SKM-1 (cell line): Measurements from ENCODE around the gene ACAD10.
"Not testable (repeated sequence)": the region's sequence is repeated elsewhere in the genome, so short reads cannot be mapped to it uniquely, and the experiment has no call there.

Experiments used
- DNase-seq: peaks from one replicate; lab custom pipeline; 2025; ENCODE audit not compliant: unreplicated experiment; lab: John Stamatoyannopoulos, UW

The ACAD10 gene

DNA sequence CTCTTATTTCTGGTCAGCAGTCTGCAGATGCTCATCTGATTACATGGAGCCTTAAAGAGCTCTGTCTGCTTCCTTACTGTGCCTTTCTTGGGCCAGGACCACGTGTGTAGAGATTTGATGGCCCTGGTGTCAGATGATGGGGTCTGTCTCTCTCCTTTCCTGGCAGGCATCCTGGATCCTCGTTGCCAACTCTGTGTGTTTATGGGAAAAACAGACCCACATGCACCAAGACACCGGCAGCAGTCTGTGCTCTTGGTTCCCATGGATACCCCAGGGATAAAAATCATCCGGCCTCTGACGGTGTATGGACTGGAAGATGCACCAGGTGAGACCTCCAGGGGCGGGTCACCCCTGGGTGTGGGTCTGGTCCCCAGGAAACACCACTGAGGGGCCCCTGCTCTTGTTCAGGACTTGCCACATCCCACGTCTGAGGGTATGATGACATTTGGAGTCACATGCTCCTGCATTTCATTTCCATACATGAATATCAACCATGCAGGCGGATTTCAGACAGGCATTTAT lies 62.4 kb downstream of the ACAD10 start:
- DNase-seq, result no peak

DNA sequence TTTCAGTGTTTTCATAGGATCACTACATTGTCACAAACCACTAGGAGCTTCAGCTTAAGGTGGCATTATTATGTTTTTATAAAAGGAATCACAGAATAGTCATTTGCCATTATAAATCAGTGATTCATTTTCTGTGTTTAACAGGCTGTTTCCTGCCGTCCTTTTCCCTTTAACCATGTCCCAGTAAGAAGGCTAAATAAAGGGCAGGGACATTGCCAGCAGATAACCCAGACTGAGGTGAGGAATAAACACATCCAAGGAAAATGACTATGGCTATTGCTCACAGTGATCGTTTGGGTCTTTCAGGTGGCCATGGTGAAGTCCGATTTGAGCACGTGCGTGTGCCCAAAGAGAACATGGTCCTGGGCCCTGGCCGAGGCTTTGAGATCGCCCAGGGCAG lies 63.0 kb downstream of the ACAD10 start:
- DNase-seq, result no peak

DNA sequence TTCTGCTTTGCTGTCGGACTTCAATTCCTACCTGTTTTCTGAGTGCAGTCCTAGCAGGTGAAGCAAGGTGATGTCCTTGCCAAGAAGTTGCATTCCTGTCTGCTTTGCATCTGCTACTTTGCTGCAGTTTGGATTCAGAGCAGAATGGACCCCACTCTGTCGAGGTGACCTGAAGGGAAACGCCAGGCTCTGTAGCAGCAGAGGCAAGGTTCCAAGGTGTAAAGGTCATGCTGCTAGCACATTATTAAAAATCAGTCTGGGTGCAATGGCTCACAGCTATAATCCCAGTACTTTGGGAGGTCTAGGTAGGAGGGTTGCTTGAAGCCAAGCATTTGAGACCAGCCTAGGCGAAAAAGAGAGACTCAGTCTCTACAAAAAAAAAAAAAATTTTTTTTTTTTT lies 63.5 kb downstream of the ACAD10 start:
- DNase-seq, result no peak

DNA sequence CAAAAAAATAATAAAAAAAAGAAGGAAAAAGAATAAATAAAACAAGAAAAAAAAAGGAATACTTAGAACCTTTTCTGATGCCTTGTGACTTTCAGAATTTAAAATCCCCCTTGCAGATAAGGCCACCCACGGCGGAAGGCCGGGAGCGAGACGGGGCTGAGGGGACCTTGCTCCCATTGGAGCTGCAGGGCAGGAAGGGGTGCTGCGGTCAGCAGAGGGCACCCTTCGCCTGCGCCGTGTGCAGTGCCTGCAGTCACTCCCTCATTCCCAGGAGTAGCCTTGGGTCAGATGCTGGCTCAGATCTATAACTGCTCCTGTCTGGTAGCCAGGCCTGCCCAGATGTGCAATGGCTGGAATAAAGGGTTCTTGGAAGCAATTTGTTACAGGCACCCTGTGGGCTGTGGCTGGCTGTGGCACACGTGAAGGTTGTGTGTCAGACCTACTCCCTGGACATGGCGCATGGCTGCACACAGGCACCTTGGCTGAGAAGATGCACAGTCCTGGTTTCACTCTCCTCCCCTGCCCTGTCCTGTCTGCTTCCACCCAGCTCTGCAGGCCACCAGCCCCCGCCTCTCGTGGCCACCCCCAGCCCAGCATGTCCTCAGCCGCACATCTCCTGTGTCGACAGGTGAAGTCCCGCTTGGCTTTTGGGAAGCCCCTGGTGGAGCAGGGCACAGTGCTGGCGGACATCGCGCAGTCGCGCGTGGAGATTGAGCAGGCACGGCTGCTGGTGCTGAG lies 67.5 kb downstream of the ACAD10 start:
- DNase-seq, result no peak

DNA sequence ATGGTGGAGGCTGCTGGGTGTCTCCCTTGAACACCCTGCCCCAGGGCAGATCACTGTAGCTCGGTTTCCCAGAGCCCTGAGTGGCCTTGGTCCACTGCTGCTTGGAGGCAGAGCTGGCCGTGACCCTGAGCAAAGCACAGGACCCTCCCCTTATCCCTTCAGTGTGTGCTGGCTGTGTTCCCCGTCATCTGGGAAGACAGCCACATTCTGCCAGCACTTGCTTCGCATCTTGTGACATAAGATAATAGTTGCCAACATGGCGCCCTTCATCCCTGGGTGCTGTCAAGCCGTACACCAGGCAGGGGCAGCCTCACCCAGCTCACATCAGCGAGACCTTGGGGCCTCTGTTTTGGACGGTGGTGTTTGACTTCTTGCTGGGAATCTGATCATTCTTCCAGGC lies 68.8 kb downstream of the ACAD10 start:
- DNase-seq, result no peak

DNA sequence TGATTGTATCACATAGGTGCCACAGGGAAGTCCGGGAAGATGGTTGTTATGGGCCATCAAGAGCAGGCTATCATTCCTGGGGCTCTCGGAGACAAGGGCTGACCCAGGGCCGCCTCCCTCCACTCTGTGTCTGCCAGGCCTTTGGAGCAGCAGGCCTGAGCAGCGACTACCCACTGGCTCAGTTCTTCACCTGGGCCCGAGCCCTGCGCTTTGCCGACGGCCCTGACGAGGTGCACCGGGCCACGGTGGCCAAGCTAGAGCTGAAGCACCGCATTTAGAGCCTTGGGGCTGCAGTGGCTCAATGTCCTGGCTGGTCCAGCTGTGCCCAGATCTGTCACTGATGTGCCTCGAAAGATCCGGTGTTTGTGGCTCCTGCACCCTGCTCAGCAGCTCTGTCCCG lies 70.3 kb downstream of the ACAD10 start:
- no peak for DNase-seq

DNA sequence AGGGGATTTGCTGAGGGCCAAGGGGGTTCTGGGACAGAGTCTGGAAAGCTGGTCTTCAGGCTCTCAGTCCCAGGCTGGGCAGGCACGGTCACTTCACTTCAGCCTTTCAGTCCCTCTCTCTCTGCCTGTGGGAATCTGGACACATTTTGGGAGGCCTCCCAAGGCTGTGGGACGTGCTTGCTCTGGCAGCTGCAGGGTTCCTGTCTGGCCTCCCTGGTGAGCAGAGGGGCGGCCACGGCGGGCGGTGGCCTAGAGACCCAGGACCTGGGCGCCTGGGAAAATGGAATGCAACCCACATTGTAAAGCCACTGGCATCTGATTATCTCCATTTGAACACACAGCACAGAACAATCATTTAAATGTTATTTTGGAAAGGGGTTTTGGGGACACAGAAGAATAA lies 70.8 kb downstream of the ACAD10 start:
- DNase-seq, result no peak

DNA sequence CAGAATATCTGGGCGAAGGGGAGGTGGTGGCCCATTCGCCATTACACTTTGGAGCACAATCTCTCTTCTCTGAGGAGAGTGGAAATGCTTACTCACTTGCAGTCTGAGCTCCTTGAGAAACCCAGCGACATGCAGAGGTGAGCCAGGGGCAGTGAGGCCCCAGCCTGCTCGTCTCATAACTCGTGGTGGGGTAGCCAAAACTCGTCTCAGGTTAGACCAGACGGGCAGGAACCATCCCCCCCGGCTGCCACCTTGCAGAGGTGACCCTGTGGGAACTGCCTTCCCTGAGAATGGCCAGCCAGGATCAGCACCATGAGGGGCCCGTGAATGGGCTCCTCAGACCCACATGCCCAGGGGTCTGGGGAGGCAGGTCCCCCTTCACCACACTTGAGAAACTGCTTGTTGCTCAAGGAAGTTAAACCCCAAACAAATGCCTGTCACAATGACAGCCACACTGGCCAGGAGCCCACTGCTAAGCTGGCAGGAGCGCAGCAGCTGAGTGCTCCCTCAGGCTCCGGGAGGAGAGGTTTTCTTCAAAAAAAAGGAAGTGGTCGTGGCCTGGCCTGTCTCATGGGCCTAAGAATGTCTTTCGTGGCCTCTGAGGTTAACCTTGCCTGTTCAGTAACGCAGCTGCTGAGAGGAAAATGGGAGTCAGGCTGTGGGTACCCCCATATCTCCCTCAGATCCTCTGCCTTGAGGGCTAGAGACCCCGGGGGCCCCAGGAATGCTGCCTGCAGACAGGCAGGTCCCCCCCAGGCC lies 71.7 kb downstream of the ACAD10 start:
- DNase-seq, result peak; percentile 75

DNA sequence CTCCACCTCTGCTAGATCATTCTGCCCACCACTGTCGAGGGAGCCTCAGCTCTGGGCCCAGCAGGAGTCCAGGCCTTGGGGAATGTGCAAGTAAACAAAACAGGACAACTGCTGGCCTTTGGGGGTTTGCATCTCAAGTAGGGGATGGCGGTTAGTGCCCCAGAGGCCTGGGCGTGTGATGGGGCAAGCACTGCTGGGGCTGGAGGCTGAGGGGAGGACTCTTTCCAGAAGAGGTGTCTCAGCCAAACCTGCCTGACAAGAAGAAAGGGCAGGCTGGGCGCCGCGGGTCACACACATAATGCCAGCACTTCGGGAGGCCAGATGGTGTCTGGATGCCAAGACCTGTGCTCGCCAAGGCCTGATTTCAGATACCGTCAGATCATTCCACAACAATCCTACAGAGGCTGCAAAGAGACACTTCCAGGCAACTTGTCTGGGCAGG lies 72.3 kb downstream of the ACAD10 start:
- no peak for DNase-seq

DNA sequence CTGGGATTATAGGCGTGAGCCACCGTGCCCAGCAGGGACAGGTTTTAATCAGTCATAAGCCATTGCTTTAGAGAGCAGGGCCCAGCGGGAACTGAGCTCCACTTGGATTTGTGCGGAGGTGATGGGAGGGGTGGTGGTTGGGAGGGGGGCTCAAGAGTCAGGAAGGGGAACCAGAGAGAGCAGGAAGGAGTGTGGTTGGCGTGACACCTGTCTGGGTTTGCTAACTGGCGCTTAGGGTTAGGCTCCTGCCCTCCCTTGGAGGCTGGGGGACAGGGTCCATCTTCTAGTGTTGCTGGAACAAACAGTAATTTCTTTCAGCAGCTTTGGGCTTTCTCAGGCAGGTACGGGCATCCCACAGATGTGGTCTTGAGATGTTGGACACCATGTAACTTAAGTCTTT lies 73.4 kb downstream of the ACAD10 start:
- DNase-seq, result no peak

DNA sequence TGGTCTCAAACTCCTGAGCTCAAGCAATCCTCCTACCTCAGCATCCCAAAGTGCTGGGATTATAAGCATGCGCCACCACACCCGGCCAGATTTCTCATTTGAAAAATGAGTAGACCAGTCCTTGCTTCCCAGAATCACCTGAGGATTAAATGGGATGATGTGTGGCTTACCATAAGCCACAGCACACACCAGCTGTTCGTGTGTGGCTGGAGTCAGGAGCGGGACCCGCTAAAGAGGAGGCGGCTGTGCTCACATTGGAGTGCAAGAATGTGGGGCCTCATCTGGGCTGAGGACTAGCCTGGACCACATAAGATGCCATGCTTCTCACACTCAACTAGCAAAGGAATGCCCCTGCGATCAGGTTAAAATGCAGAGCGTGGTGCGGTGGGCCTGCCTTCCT lies 74.1 kb downstream of the ACAD10 start:
- no peak for DNase-seq

DNA sequence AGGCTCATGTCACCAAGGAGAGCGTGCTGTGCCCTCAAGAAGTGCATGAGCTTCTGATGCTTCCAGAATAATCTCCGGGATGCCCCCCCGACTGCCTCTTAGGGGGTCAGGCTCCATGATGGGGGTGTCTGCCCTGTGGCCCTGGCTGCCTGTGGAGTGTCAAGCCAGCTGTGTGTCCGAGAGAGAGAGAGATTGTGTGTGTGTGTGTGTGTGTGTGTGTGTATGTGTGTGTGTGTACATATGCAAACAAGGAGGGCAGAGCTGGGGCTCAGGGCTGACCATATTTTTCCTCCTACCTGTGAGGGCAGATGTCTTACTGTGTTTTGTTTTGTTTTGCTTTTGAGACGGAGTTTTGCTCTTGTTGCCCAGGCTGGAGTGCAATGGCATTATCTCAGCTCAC lies 75.2 kb downstream of the ACAD10 start:
- no peak for DNase-seq

DNA sequence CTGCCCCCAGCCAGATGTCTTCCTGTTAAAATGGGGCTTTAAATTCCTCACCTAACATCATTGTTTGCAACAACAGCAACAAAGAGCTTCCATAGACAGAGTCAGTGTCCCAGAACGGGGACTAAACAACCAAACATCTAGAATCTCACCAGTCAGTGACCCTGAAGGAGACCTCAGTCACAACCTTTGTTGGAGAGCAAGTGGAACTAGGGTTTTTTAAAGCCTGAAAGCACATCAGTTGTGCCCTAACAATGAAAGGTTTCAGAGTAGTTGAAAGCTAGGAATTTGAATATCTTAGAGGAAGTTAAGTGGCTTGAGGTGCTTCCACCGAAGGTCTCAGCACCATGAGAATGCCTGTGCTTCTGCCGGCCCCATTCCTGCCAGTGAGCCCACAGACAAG lies 75.9 kb downstream of the ACAD10 start:
- DNase-seq, result no peak

DNA sequence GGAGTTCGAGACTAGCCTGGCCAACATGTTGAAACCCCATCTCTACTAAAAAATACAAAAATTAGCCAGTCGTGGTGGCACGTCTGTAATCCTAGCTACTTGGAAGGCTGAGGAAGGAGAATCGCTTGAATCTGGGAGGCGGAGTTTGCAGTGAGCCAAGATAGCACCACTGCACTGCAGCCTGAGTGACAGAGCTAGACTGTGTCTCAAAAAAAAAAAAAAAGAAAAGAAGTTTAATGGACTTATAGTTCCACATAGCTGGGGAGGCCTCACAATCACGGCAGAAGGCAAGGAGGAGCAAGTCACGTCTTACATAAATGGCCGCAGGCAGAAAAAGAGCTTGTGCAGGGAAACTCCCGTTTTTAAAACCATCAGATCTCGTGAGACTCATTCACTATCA lies 77.7 kb downstream of the ACAD10 start:
- not testable (repeated sequence) for DNase-seq

DNA sequence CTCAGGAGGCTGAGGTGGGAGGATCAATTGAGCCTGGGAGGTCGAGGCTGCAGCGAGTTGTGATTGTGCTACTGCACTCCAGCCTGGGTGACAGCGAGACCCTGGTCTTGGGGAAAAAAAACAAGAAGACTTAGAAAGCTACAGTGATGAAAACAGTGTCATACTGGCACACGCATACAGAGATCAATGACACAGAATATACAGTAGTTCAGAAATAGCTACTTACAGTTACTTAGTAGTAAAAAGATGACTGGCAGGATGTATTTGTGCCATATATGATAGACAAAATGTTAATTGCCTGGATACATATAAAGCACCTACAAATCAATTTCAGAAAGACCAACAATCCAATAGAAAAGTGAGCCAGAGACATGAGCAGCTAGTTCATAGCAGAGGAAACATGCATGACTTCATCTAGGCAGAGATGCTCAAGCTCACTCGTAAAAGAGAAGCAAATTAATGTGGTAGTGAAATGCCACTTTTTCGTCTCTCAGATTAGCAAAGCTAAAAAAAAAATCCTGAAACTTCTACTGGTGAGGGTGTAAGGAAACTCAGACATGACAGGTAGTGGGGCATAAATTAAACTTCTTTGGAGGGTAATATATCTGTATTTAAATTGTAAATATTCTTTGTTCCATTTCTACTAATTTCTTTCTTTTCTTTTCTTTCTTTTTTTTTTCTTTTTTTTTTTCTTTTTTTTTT lies 78.4 kb downstream of the ACAD10 start:
- DNase-seq, result no peak

DNA sequence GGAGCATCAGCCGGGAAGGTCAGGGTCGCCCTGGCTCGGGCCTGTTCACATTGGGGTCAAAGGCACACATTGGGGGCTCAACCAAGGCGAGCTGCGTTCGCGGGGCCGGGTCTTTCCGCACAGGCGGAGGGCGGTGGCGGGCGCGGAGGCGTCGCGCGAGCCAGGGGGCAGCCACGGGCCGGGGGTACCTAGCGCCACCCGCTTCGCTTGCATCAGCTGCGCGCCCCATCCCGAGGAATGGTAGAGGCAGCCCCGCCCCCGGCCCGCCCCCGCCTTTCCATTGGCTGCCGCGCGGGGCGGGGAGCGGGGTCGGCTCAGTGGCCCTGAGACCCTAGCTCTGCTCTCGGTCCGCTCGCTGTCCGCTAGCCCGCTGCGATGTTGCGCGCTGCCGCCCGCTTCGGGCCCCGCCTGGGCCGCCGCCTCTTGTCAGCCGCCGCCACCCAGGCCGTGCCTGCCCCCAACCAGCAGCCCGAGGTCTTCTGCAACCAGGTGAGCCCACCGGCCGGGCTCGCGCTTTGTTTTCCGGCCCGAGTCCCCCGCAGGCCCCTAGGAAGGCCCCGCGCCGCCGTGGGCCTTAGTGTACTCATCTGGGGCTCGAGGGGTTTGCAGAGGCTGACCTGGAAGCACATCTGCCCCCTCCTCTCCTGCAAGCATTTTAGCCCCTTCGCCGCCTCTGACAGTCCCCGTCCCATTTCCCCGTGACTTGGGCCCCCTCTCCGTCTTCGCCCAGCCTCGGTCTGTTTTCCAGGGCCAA lies 80.9 kb downstream of the ACAD10 start, which contains the start of gene ALDH2:
ALDH2 (plus strand) TSS at position 326 of the 754 bp plus-strand sequence; CDS start at position 376, 50 bp downstream.
- no peak for DNase-seq

DNA sequence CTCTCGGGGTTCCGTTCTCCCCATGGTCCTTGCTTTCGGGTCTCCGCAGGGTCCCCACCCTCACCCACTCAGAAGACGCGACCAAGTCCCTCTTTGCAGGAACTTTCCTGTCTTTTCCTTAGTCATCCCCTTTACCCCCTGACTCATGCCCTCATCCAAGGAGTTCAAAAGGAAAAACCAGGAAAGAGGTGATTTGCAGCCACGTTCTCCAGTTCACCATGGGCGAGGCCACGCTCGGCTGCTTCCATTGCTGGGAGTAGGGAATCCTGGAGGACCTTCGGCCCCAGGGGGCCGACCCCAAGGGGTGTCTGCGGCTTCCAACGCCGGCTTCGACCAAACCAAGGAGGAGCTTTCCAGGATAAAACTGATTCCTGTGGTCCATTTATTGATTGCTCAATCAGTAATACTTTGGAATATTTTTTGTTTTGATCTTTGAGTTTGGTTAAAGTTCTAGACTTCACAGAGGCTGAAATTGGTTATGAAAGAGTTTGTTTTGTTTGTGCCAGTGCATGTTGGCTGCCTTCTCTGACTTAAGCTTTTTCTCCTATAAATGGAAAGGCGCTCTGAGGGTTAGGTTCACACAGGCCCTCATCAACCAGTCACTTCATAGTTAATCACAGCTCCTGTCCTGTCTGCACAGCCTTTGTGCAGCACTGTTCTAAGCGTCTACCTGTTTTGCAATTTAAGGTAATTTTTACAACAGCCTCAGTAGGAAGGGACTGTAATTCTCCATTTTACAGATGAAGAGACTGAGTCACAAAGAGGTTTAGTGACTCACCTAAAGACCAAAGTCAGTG lies 81.7 kb downstream of the ACAD10 start:
- DNase-seq, result no peak

DNA sequence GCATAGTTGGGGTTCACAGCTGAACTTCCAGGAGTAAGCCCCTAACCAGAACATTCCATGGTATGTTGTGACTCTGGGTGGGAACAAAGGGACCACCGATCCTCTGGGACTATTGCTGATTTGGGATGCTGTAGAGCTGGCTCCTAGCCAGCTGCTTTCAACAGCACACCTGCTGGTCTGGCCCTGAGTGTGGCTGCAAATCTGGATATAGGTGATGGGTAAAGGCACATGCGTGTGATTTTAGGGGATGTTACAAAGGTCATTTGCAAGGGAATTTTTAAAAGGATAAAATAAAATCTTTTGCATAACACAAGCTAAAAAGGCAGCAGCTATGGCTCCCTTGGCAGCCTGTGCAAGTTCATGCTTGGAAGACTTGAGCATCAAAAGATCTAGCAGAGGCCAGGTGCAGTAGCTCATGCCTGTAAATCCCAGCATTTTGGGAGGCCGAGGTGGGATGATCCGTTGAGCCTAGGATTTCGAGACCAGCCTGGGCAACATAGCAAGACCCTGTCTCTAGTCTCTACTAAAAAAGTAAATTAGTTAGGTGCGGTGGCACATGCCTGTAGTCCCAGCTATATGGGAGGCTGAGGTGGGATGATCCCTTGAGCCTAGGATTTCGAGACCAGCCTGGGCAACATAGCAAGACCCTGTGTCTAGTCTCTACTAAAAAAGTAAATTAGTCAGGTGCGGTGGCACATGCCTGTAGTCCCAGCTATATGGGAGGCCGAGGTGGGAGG lies 82.5 kb downstream of the ACAD10 start:
- no peak for DNase-seq

DNA sequence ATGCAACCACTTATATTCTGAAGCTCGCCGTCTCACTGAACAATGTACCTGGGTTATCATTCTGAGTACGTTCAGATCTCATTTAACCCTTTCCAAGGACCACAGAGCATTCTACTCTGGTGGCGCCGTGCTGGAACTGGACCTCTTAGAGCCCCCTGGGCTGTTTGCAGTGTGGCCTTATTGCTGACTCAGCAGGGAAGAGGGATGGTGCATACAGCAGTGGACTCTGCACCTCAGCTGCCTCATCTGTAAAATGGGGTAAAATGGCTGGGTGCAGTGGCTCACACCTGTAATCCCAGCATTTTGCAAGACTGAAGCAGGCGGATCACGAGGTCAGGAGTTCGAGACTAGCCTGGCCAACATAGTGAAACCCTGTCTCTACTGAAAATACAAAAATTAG lies 83.7 kb downstream of the ACAD10 start:
- no peak for DNase-seq
